Right lobe of liver (tissue), 4 donors: ENCODE results near the gene CSNK2A3.

Experiments
- POLR2A ChIP-seq: fragments of 450-650 bp; IDR thresholded peaks from one replicate; pipeline ENCODE4 v1.6.1; 2017; ENCODE audit warnings: antibody characterized with exemption, mild to moderate bottlenecking
- TF ChIP-seq, protein P1 (sequence below), 4 donors: fragments of 200-600 bp in 3 of 4; fragments of 450-650 bp in 1 of 4; IDR thresholded peaks; one replicate each; pipeline versions ENCODE4 v1.5.1 to v1.8.0; 2016 to 2022; ENCODE audit warnings: antibody characterized with exemption in 4 of 4, mild to moderate bottlenecking in 2 of 4
- donor health status: DM: no; HTN: no; CAD: no.
- donor health status: DM: no; HTN: no; CAD: no.
- donor health status: DM: no; HTN: yes; CAD: no.

DNA sequence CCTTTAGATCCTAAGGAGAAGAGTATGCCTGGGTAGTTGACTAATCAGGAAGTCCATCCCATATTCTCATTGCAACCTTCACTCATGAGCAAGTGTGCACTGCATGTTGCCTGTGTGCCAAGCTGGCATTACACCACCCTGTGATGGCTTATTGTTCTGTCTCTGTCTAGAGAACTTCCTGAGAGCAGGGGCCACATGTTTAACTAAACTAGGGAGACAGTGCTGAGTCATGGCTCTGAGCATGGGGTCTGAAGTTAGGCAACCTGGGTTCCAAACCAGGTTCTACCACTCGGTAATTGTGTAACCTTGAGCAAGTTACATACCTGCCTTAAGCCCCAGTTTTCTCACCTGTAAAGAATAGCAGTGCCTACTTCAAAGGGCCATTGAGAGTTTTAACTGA lies 39.6 kb downstream of the CSNK2A3 start:
- TF ChIP-seq POLR2A: no peak
- TF ChIP-seq, protein P1, sequence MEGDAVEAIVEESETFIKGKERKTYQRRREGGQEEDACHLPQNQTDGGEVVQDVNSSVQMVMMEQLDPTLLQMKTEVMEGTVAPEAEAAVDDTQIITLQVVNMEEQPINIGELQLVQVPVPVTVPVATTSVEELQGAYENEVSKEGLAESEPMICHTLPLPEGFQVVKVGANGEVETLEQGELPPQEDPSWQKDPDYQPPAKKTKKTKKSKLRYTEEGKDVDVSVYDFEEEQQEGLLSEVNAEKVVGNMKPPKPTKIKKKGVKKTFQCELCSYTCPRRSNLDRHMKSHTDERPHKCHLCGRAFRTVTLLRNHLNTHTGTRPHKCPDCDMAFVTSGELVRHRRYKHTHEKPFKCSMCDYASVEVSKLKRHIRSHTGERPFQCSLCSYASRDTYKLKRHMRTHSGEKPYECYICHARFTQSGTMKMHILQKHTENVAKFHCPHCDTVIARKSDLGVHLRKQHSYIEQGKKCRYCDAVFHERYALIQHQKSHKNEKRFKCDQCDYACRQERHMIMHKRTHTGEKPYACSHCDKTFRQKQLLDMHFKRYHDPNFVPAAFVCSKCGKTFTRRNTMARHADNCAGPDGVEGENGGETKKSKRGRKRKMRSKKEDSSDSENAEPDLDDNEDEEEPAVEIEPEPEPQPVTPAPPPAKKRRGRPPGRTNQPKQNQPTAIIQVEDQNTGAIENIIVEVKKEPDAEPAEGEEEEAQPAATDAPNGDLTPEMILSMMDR (IDR thresholded peaks at IDR 0.05): no peak
